Fibroblast of lung (primary cell): Measurements from ENCODE around the gene AP4B1. TPM values are rescaled to one million over a fixed set of nuclear protein-coding genes. Genes with fewer than 3 reads are reported as not detected.

Source experiments
- DNase-seq, 2 donors: peaks; one replicate each; pipeline versions ENCODE4 v3.0.0 to v3.0.0-alpha.2; 2010; ENCODE audit warnings: low read depth in 2 of 2
- H2AFZ ChIP-seq: 2 replicates; pipeline ENCODE4 v1.5.1; 2012; ENCODE audit warnings: low read length, control low read depth, inconsistent platforms
- H3K27ac ChIP-seq: 2 replicates; pipeline ENCODE4 v1.5.1; 2011; ENCODE audit warnings: low read length, control low read depth; ENCODE audit not compliant: insufficient read depth
- H3K27me3 ChIP-seq: 2 replicates; pipeline ENCODE4 v1.5.1; 2011; ENCODE audit warnings: mild to moderate bottlenecking, low read length; ENCODE audit not compliant: control insufficient read depth, insufficient read depth
- H3K36me3 ChIP-seq: 2 replicates; pipeline ENCODE4 v1.5.1; 2011; ENCODE audit warnings: low read length; ENCODE audit not compliant: control insufficient read depth, insufficient read depth
- H3K4me1 ChIP-seq: 2 replicates; pipeline ENCODE4 v1.5.1; 2011; ENCODE audit warnings: low read length; ENCODE audit not compliant: control insufficient read depth, insufficient read depth; ENCODE audit errors: extremely low read depth
- H3K4me2 ChIP-seq: 2 replicates; pipeline ENCODE4 v1.5.1; 2011; ENCODE audit warnings: low read length, control low read depth; ENCODE audit not compliant: insufficient read depth; ENCODE audit errors: extremely low read depth
- H3K4me3 ChIP-seq, 4 experiments: fragments of 200-600 bp in 1 of 4; sonication (generic) in 1 of 4; replicated peaks in 1 of 4; 2 replicates each; pipeline ENCODE4 v1.5.1; 2011 to 2016; ENCODE audit warnings: low read length in 4 of 4, low read depth in 3 of 4, mild to moderate bottlenecking in 3 of 4, control low read depth in 2 of 4, inconsistent platforms in 1 of 4, mixed read lengths in 1 of 4; ENCODE audit not compliant: insufficient read depth in 1 of 4; ENCODE audit errors: control extremely low read depth in 1 of 4
- H3K79me2 ChIP-seq: 2 replicates; pipeline ENCODE4 v1.5.1; 2012; ENCODE audit warnings: mild to moderate bottlenecking, low read length, inconsistent platforms; ENCODE audit not compliant: control insufficient read depth, insufficient read depth
- H3K9ac ChIP-seq: 2 replicates; pipeline ENCODE4 v1.5.1; 2011; ENCODE audit warnings: mild to moderate bottlenecking, low read length, control low read depth; ENCODE audit not compliant: insufficient read depth
- H3K9me3 ChIP-seq: 2 replicates; pipeline ENCODE4 v1.5.1; 2012; ENCODE audit warnings: low read depth, low read length; ENCODE audit not compliant: control insufficient read depth, insufficient read depth
- H4K20me1 ChIP-seq: 2 replicates; pipeline ENCODE4 v1.5.1; 2011; ENCODE audit warnings: low read length; ENCODE audit not compliant: control insufficient read depth, insufficient read depth; ENCODE audit errors: extremely low read depth
- EZH2 ChIP-seq: IDR thresholded peaks from 2 replicates; pipeline ENCODE4 v1.5.1; 2012; ENCODE audit warnings: low read length, control low read depth, mild to moderate bottlenecking; ENCODE audit errors: missing control alignments
- polyA plus RNA-seq, 2 donors: library from polyadenylated mRNA; depleted of rRNA in 1 of 2; stranded (reverse) in 1 of 2; unstranded in 1 of 2; fragments of >200 nt; gene quantifications; 2 replicates each; pipeline ENCODE4 v1.2.1, GENCODE V29; 2011 to 2012; ENCODE audit warnings: missing spikeins in 1 of 2
- total RNA-seq: library from RNA; depleted of rRNA; stranded (reverse); fragments of >200 nt; gene quantifications from 2 replicates; pipeline ENCODE4 v1.2.1, GENCODE V29; 2014
- TF ChIP-seq, protein P1 (sequence below), 2 donors: IDR thresholded peaks in 1 of 2; conservative IDR thresholded peaks in 1 of 2; 1 replicate in 1 of 2; 2 replicates in 1 of 2; pipeline ENCODE4 v1.5.1; 2011 to 2012; ENCODE audit warnings: low read length in 2 of 2, control low read depth in 1 of 2, inconsistent platforms in 1 of 2, low read depth in 1 of 2, mild to moderate bottlenecking in 1 of 2

Gene AP4B1
- total and polyA plus RNA-seq, 2 donors (not counting 1 experiment from before 2014, with no cell fraction given) = 11.7 to 16.8 TPM

GRCh38 chr1:113940365-113941244, 36.0 kb upstream of the AP4B1 start:
- Histone ChIP-seq H3K79me2 (peaks cover 48% of the 10 kb centered on the region), H4K20me1 (peaks cover 2% of the 10 kb centered on the region), H3K4me1 (no peaks in the 10 kb centered on the region), H3K27me3 (no peaks in the 10 kb centered on the region), H3K36me3 (peaks cover 5% of the 10 kb centered on the region), H3K4me2 (no peak overlapping the region), H3K9ac (no peak overlapping the region), H3K4me3 (no peak overlapping the region), H3K9me3 (no peaks in the 10 kb centered on the region), H3K27ac (no peak overlapping the region), H2AFZ (no peak overlapping the region)
- no peak for DNase-seq
- TF ChIP-seq, protein P1, sequence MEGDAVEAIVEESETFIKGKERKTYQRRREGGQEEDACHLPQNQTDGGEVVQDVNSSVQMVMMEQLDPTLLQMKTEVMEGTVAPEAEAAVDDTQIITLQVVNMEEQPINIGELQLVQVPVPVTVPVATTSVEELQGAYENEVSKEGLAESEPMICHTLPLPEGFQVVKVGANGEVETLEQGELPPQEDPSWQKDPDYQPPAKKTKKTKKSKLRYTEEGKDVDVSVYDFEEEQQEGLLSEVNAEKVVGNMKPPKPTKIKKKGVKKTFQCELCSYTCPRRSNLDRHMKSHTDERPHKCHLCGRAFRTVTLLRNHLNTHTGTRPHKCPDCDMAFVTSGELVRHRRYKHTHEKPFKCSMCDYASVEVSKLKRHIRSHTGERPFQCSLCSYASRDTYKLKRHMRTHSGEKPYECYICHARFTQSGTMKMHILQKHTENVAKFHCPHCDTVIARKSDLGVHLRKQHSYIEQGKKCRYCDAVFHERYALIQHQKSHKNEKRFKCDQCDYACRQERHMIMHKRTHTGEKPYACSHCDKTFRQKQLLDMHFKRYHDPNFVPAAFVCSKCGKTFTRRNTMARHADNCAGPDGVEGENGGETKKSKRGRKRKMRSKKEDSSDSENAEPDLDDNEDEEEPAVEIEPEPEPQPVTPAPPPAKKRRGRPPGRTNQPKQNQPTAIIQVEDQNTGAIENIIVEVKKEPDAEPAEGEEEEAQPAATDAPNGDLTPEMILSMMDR (conservative IDR thresholded peaks at IDR 0.05 in 1 of 2, IDR thresholded peaks at IDR 0.05 in 1 of 2; ENCODE audit: low read depth in 1 of 2, low read length in 2 of 2) = no peak
- no peak for TF ChIP-seq EZH2

GRCh38 chr1:113938192-113938591, 33.6 kb upstream of the AP4B1 start:
- Histone ChIP-seq H3K27ac (no peak overlapping the region), H4K20me1 (peaks cover 2% of the 10 kb centered on the region), H3K4me2 (no peak overlapping the region), H3K4me3 (no peak overlapping the region), H3K4me1 (no peaks in the 10 kb centered on the region), H3K79me2 (peaks cover 69% of the 10 kb centered on the region), H3K27me3 (no peaks in the 10 kb centered on the region), H3K9me3 (no peaks in the 10 kb centered on the region), H3K36me3 (peaks cover 5% of the 10 kb centered on the region), H2AFZ (no peak overlapping the region), H3K9ac (no peak overlapping the region)
- no peak for TF ChIP-seq EZH2
- TF ChIP-seq, protein P1 (conservative IDR thresholded peaks at IDR 0.05 in 1 of 2, IDR thresholded peaks at IDR 0.05 in 1 of 2; ENCODE audit: low read depth in 1 of 2, low read length in 2 of 2) = no peak
- DNase-seq = no peak

DNA sequence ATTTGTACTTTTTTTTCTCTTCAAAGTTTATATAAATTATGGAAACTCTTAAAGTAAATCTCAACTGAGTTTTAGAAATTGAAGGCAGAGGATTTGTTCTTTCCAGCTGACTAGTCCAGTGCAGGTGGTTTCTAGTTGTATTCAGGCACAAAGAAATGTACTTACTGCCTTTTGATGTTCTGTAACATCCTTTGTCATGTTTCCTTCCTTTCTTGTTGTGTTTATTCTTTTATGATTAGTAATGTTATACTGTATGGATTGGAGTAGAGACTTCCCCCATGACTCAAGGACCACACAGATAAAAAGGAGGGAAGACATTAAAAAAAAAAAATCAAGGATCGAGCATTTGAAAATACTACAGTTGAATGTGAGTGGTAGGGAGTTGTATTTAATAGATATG, 32.5 kb upstream of the AP4B1 start:
- Histone ChIP-seq H4K20me1 (peaks cover 2% of the 10 kb centered on the region), H3K27me3 (no peaks in the 10 kb centered on the region), H3K9ac (no peak overlapping the region), H3K4me3 (no peak overlapping the region), H3K27ac (no peak overlapping the region), H3K4me2 (no peak overlapping the region), H3K4me1 (peaks cover 2% of the 10 kb centered on the region), H3K79me2 (peaks cover 80% of the 10 kb centered on the region), H3K36me3 (peaks cover 5% of the 10 kb centered on the region), H2AFZ (no peak overlapping the region), H3K9me3 (no peaks in the 10 kb centered on the region)
- no peak for TF ChIP-seq EZH2
- TF ChIP-seq, protein P1 (conservative IDR thresholded peaks at IDR 0.05 in 1 of 2, IDR thresholded peaks at IDR 0.05 in 1 of 2; ENCODE audit: low read depth in 1 of 2, low read length in 2 of 2) = no peak
- DNase-seq = peak; percentile 4 to 8
